Natural killer cell (primary cell): ENCODE data around the gene CPNE6. TPM values are rescaled to one million over a fixed set of nuclear protein-coding genes. Genes with fewer than 3 reads are reported as not detected.
A peak's percentile ranks its signal among the peaks of the same experiment; 100 is the strongest.

Experiments used
- ATAC-seq, 3 donors: fragments of 150-1000 bp in 2 of 3; fragments of 200-7000 bp in 1 of 3; cut with Tn5 transposase; 1 replicate in 1 of 3; 2 replicates in 2 of 3; pipeline ENCODE4 v1.10.0; 2021; ENCODE audit warnings: mild to moderate bottlenecking in 2 of 3, moderate library complexity in 2 of 3
- DNase-seq, 2 donors: peaks; one replicate each; pipeline versions ENCODE4 v3.0.0 to v3.0.0-alpha.2; 2013 to 2021; ENCODE audit warnings: mixed read lengths in 1 of 2
- H3K27ac ChIP-seq: one replicate; pipeline ENCODE4 v1.5.1; 2013; ENCODE audit warnings: mild to moderate bottlenecking, low read length
- H3K27me3 ChIP-seq: one replicate; pipeline ENCODE4 v1.6.1; 2013; ENCODE audit warnings: low read length; ENCODE audit not compliant: control insufficient read depth, insufficient read depth
- H3K36me3 ChIP-seq: one replicate; pipeline ENCODE4 v1.6.1; 2013; ENCODE audit warnings: low read length; ENCODE audit not compliant: control insufficient read depth, insufficient read depth
- H3K4me1 ChIP-seq: one replicate; pipeline ENCODE4 v1.6.1; 2013; ENCODE audit warnings: low read length; ENCODE audit not compliant: control insufficient read depth, insufficient read depth
- H3K4me3 ChIP-seq: one replicate; pipeline ENCODE4 v1.5.1; 2013; ENCODE audit warnings: low read length
- H3K9me3 ChIP-seq: one replicate; pipeline ENCODE4 v1.6.1; 2013; ENCODE audit warnings: low read length; ENCODE audit not compliant: control insufficient read depth, insufficient read depth
- H3K27ac Mint-ChIP-seq, 2 donors: one replicate each; pipeline ENCODE4 v1.8.0; 2022; ENCODE audit warnings: mild to moderate bottlenecking in 2 of 2, mixed read lengths in 2 of 2, moderate library complexity in 1 of 2
- H3K27me3 Mint-ChIP-seq, 2 donors: one replicate each; pipeline ENCODE4 v1.8.0; 2022; ENCODE audit warnings: low read depth in 2 of 2, mixed read lengths in 2 of 2
- H3K36me3 Mint-ChIP-seq: one replicate; pipeline ENCODE4 v1.8.0; 2022; ENCODE audit warnings: mixed read lengths
- H3K4me1 Mint-ChIP-seq, 2 donors: one replicate each; pipeline ENCODE4 v1.8.0; 2022; ENCODE audit warnings: mixed read lengths in 2 of 2
- H3K4me3 Mint-ChIP-seq: one replicate; pipeline ENCODE4 v1.8.0; 2022; ENCODE audit warnings: mild to moderate bottlenecking, moderate library complexity, mixed read lengths
- H3K9me3 Mint-ChIP-seq, 2 donors: one replicate each; pipeline ENCODE4 v1.8.0; 2022; ENCODE audit warnings: mixed read lengths in 2 of 2
- CTCF ChIP-seq: fragments of 200-600 bp; IDR thresholded peaks from one replicate; pipeline ENCODE4 v1.8.0; 2022; ENCODE audit warnings: antibody characterized with exemption
- WGBS: methylation state at CpG from one replicate; pipeline ENCODE4 v1.1.7; 2013; ENCODE audit warnings: missing lambda C conversion rate; ENCODE audit not compliant: insufficient coverage; 5-methylcytosine and 5-hydroxymethylcytosine counted together
- intact Hi-C: fragments of 100-400 bp; cut with micrococcal nuclease; formaldehyde crosslinking; loops from one replicate; pipeline ENCODE4 v1.14.2; 2022
- total RNA-seq, 4 donors: library from RNA; stranded (reverse); fragments of 120-200 nt in 1 of 4; gene quantifications; one replicate each; pipeline versions ENCODE4 v1.2.3 to v1.2.4, GENCODE V29; 2013 to 2022

Gene CPNE6
- total RNA-seq, 3 donors from 2014 or later (not counting 1 experiment from before 2014, with no cell fraction given): not detected

DNA sequence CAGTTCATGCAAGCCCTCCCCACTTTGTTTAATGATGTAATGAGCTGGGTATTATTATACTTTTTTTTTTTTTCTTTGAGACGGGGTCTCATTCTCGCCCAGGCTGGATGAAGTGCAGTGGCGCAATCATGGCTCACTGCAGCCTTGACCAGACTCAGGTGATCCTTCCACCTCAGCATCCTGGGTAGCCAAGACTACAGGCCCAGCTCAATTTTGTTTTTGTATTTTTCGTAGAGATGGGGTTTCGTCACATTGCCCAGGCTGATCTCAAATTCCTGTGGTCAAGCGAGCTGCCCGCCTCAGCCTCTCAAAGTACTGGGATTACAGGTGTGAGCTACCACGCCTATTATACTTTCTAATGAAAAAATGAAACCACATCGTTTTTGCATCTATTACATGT, 38.7 kb downstream of the CPNE6 start:
- Mint-ChIP-seq H3K27ac (peak overlapping the region in 1 of 2 donors; percentile 11), H3K4me3 (no peak overlapping the region), H3K27me3 (no peaks in the 10 kb centered on the region), H3K9me3 (no peaks in the 10 kb centered on the region), H3K4me1 (peaks cover 12 to 14% of the 10 kb centered on the region in 2 donors), H3K36me3 (no peaks in the 10 kb centered on the region)
- Histone ChIP-seq H3K4me1 (peaks cover 14% of the 10 kb centered on the region), H3K9me3 (no peaks in the 10 kb centered on the region), H3K27me3 (no peaks in the 10 kb centered on the region), H3K4me3 (no peak overlapping the region), H3K36me3 (no peaks in the 10 kb centered on the region), H3K27ac (no peak overlapping the region)
- whole genome bisulfite sequencing: 93% methylated on average over 8 of the region's 9 CpGs
- no peak for TF ChIP-seq CTCF
- DNase-seq (no peak), ATAC-seq (no peak)
- intact Hi-C loops: no loop called here

GRCh38 chr14:24110523-24110922, 39.2 kb downstream of the CPNE6 start:
- H3K9me3 Mint-ChIP-seq: no peaks in the 10 kb centered on the region
- H3K4me1 Mint-ChIP-seq: peaks cover 17 to 19% of the 10 kb centered on the region in 2 donors
- H3K4me3 Mint-ChIP-seq: no peak overlapping the region
- Histone ChIP-seq H3K27me3 (no peaks in the 10 kb centered on the region), H3K4me3 (no peak overlapping the region), H3K4me1 (peaks cover 17% of the 10 kb centered on the region), H3K9me3 (no peaks in the 10 kb centered on the region), H3K36me3 (no peaks in the 10 kb centered on the region), H3K27ac (no peak overlapping the region)
- H3K27ac Mint-ChIP-seq: peak overlapping the region in 1 of 2 donors; percentile 11
- no peak for TF ChIP-seq CTCF
- DNase-seq (no peak), ATAC-seq (no peak)
- H3K36me3 Mint-ChIP-seq: no peaks in the 10 kb centered on the region
- no peaks in the 10 kb centered on the region for H3K27me3 Mint-ChIP-seq
- intact Hi-C loops: no loop called here
- 100% methylated on average over 1 of the region's 1 CpG for WGBS

GRCh38 chr14:24113379-24113800, 42.0 kb downstream of the CPNE6 start:
- DNase-seq: no peak
- intact Hi-C loops: no loop called here
- 15% methylated on average over 13 of the region's 15 CpGs for WGBS
- Mint-ChIP-seq H3K36me3 (no peaks in the 10 kb centered on the region), H3K4me3 (peak overlapping the region; percentile 99), H3K27me3 (no peaks in the 10 kb centered on the region), H3K9me3 (no peaks in the 10 kb centered on the region), H3K27ac (peak overlapping the region; percentile 96 to 99), H3K4me1 (peaks cover 30 to 35% of the 10 kb centered on the region in 2 donors)
- Histone ChIP-seq H3K4me1 (peaks cover 29% of the 10 kb centered on the region), H3K9me3 (no peaks in the 10 kb centered on the region), H3K36me3 (peaks cover 14% of the 10 kb centered on the region), H3K4me3 (peak overlapping the region; percentile 62), H3K27me3 (no peaks in the 10 kb centered on the region), H3K27ac (peak overlapping the region; percentile 100)
- no peak for TF ChIP-seq CTCF
- no peak for ATAC-seq
